CD14-positive monocyte (primary cell): ENCODE results near the gene ITPR2. TPM values are rescaled to one million over a fixed set of nuclear protein-coding genes. Genes with fewer than 3 reads are reported as not detected.

Experiments
- DNase-seq, 3 donors: peaks; one replicate each; pipeline ENCODE4 v3.0.0-alpha.2; 2011 to 2022
- H2AFZ ChIP-seq: 2 replicates; pipeline ENCODE4 v1.6.0; 2012; ENCODE audit warnings: mild to moderate bottlenecking, low read depth, low read length, inconsistent platforms; ENCODE audit not compliant: insufficient read depth, poor library complexity, severe bottlenecking
- H3K27ac ChIP-seq, 2 donors: 1 replicate in 1 of 2; 2 replicates in 1 of 2; pipeline ENCODE4 v1.5.1; 2012 to 2013; ENCODE audit warnings: low read length in 2 of 2, control low read depth in 1 of 2, inconsistent platforms in 1 of 2, low read depth in 1 of 2, mild to moderate bottlenecking in 1 of 2
- H3K27me3 ChIP-seq, 2 donors: one replicate each; pipeline versions ENCODE4 v1.6.0 to v1.6.1; 2011 to 2013; ENCODE audit warnings: low read length in 2 of 2; ENCODE audit not compliant: control insufficient read depth in 2 of 2, insufficient read depth in 2 of 2
- H3K36me3 ChIP-seq, 2 donors: replicated peaks in 1 of 2; 1 replicate in 1 of 2; 2 replicates in 1 of 2; pipeline versions ENCODE4 v1.5.1 to v1.6.1; 2012 to 2013; ENCODE audit warnings: low read length in 2 of 2, control low read depth in 1 of 2, inconsistent platforms in 1 of 2, mild to moderate bottlenecking in 1 of 2; ENCODE audit not compliant: insufficient read depth in 2 of 2, control insufficient read depth in 1 of 2
- H3K4me1 ChIP-seq, 2 donors: 1 replicate in 1 of 2; 2 replicates in 1 of 2; pipeline versions ENCODE4 v1.5.1 to v1.6.1; 2012 to 2013; ENCODE audit warnings: low read length in 2 of 2, control low read depth in 1 of 2, inconsistent platforms in 1 of 2, mild to moderate bottlenecking in 1 of 2, moderate library complexity in 1 of 2; ENCODE audit not compliant: insufficient read depth in 2 of 2, control insufficient read depth in 1 of 2
- H3K4me2 ChIP-seq: replicated peaks from 2 replicates; pipeline ENCODE3; 2012; ENCODE audit warnings: low read length, moderate library complexity, mild to moderate bottlenecking; ENCODE audit not compliant: poor library complexity, severe bottlenecking; ENCODE audit errors: extremely low read depth
- H3K4me3 ChIP-seq, 3 experiments: fragments of 200-600 bp in 1 of 3; sonication (generic) in 1 of 3; replicated peaks in 1 of 3; 1 replicate in 2 of 3; 2 replicates in 1 of 3; pipeline ENCODE4 v1.5.1; 2011 to 2013; ENCODE audit warnings: low read length in 3 of 3, mild to moderate bottlenecking in 3 of 3, control low read depth in 2 of 3, low read depth in 2 of 3, inconsistent platforms in 1 of 3, moderate library complexity in 1 of 3
- H3K79me2 ChIP-seq: 2 replicates; pipeline ENCODE4 v1.6.0; 2012; ENCODE audit warnings: mild to moderate bottlenecking, control low read depth, inconsistent platforms, low read length, moderate library complexity; ENCODE audit not compliant: insufficient read depth
- H3K9ac ChIP-seq: 2 replicates; pipeline ENCODE4 v1.6.0; 2017; ENCODE audit warnings: low read length, mild to moderate bottlenecking; ENCODE audit not compliant: insufficient read depth, poor library complexity, severe bottlenecking
- H3K9me3 ChIP-seq, 2 donors: replicated peaks in 1 of 2; 1 replicate in 1 of 2; 2 replicates in 1 of 2; pipeline versions ENCODE4 v1.5.1 to v1.6.1; 2012 to 2013; ENCODE audit warnings: low read length in 2 of 2, control low read depth in 1 of 2; ENCODE audit not compliant: control insufficient read depth in 1 of 2, insufficient read depth in 1 of 2
- H4K20me1 ChIP-seq: 2 replicates; pipeline ENCODE4 v1.6.0; 2012; ENCODE audit warnings: mild to moderate bottlenecking, low read length, control low read depth, moderate library complexity; ENCODE audit not compliant: insufficient read depth
- H3K27ac Mint-ChIP-seq, 7 donors: one replicate each; pipeline ENCODE4 v1.8.0; 2020; ENCODE audit warnings: mild to moderate bottlenecking in 7 of 7, mixed read lengths in 7 of 7, moderate library complexity in 6 of 7, inconsistent platforms in 2 of 7
- H3K27me3 Mint-ChIP-seq, 3 donors: one replicate each; pipeline ENCODE4 v1.8.0; 2021 to 2022; ENCODE audit warnings: low read depth in 3 of 3, mild to moderate bottlenecking in 3 of 3, mixed read lengths in 3 of 3, moderate library complexity in 3 of 3, inconsistent platforms in 1 of 3
- H3K36me3 Mint-ChIP-seq, 2 donors: one replicate each; pipeline ENCODE4 v1.8.0; 2020; ENCODE audit warnings: mixed read lengths in 2 of 2, inconsistent platforms in 1 of 2, mild to moderate bottlenecking in 1 of 2
- H3K4me1 Mint-ChIP-seq: one replicate; pipeline ENCODE4 v1.8.0; 2020; ENCODE audit warnings: mild to moderate bottlenecking, mixed read lengths
- H3K4me3 Mint-ChIP-seq, 2 donors: one replicate each; pipeline ENCODE4 v1.8.0; 2020; ENCODE audit warnings: mild to moderate bottlenecking in 2 of 2, mixed read lengths in 2 of 2, moderate library complexity in 1 of 2
- H3K9me3 Mint-ChIP-seq, 7 donors: one replicate each; pipeline ENCODE4 v1.8.0; 2020 to 2022; ENCODE audit warnings: mixed read lengths in 7 of 7, mild to moderate bottlenecking in 6 of 7, moderate library complexity in 6 of 7, inconsistent platforms in 2 of 7
- CTCF ChIP-seq: fragments of 200-600 bp; IDR thresholded peaks from one replicate; pipeline ENCODE4 v1.8.0; 2022; ENCODE audit warnings: antibody characterized with exemption, mild to moderate bottlenecking
- whole genome bisulfite sequencing: methylation state at CpG from one replicate; pipeline ENCODE4 v1.1.5; 2013; ENCODE audit warnings: missing lambda C conversion rate; ENCODE audit not compliant: insufficient coverage; 5-methylcytosine and 5-hydroxymethylcytosine counted together
- intact Hi-C, 2 donors: fragments of 100-400 bp; cut with micrococcal nuclease; formaldehyde crosslinking; loops; one replicate each; pipeline versions ENCODE4 v1.15.0 to v1.15.1; 2023
- polyA plus RNA-seq, 3 donors: library from polyadenylated mRNA; depleted of rRNA in 1 of 3; unstranded in 2 of 3; stranded (reverse) in 1 of 3; fragments of 300-500 nt in 2 of 3; fragments of >200 nt in 1 of 3; fragmentation: Illumina TruSeq in 2 of 3; gene quantifications; 1 replicate in 2 of 3; 2 replicates in 1 of 3; pipeline ENCODE4 v1.2.3, GENCODE V29; 2012 to 2021

The ITPR2 gene
- polyA plus RNA-seq, 3 donors = 2.7 to 6.4 (median 5.7) TPM

GRCh38 chr12:26711569-26711968 is 121.4 kb downstream of the ITPR2 start:
- H3K4me3 Mint-ChIP-seq = no peak overlapping the region
- no peaks in the 10 kb centered on the region for H4K20me1 ChIP-seq
- DNase-seq = peak in 1 of 3 donors; percentile 37
- H3K27ac Mint-ChIP-seq = peak overlapping the region in 1 of 7 donors; percentile 29
- H2AFZ ChIP-seq = no peak overlapping the region
- H3K9ac ChIP-seq = no peak overlapping the region
- H3K4me3 ChIP-seq = no peak overlapping the region
- H3K79me2 ChIP-seq = no peaks in the 10 kb centered on the region
- H3K4me1 ChIP-seq = no peaks in the 10 kb centered on the region
- no peaks in the 10 kb centered on the region for H3K4me1 Mint-ChIP-seq
- H3K4me2 ChIP-seq = no peak overlapping the region
- no peaks in the 10 kb centered on the region for H3K27me3 ChIP-seq
- no peaks in the 10 kb centered on the region for H3K9me3 ChIP-seq
- peaks cover 0 to 3% (median 0%) of the 10 kb centered on the region in 7 donors for H3K9me3 Mint-ChIP-seq
- WGBS = 100% methylated on average over 1 of the region's 3 CpGs
- peaks cover 18 to 55% of the 10 kb centered on the region in 2 donors for H3K36me3 ChIP-seq
- intact Hi-C loops = no loop called here
- no peaks in the 10 kb centered on the region for H3K27me3 Mint-ChIP-seq
- no peak for TF ChIP-seq CTCF
- no peak overlapping the region for H3K27ac ChIP-seq
- peaks cover 35 to 58% of the 10 kb centered on the region in 2 donors for H3K36me3 Mint-ChIP-seq

GRCh38 chr12:26711072-26711471 is 121.9 kb downstream of the ITPR2 start:
- intact Hi-C loops = no loop called here
- no peaks in the 10 kb centered on the region for H3K4me1 Mint-ChIP-seq
- H3K4me3 ChIP-seq = no peak overlapping the region
- no peak overlapping the region for H3K4me3 Mint-ChIP-seq
- WGBS = 100% methylated on average over 2 of the region's 5 CpGs
- DNase-seq = no peak
- H3K9me3 ChIP-seq = no peaks in the 10 kb centered on the region
- no peak for TF ChIP-seq CTCF
- no peak overlapping the region for H2AFZ ChIP-seq
- H3K27me3 ChIP-seq = no peaks in the 10 kb centered on the region
- H3K27me3 Mint-ChIP-seq = no peaks in the 10 kb centered on the region
- H3K27ac Mint-ChIP-seq = no peak overlapping the region
- H3K36me3 Mint-ChIP-seq = peaks cover 35 to 58% of the 10 kb centered on the region in 2 donors
- no peaks in the 10 kb centered on the region for H3K79me2 ChIP-seq
- no peaks in the 10 kb centered on the region for H3K4me1 ChIP-seq
- H3K9ac ChIP-seq = no peak overlapping the region
- peaks cover 0 to 3% (median 0%) of the 10 kb centered on the region in 7 donors for H3K9me3 Mint-ChIP-seq
- H3K36me3 ChIP-seq = peaks cover 18 to 55% of the 10 kb centered on the region in 2 donors
- H3K4me2 ChIP-seq = no peak overlapping the region
- H3K27ac ChIP-seq = no peak overlapping the region
- no peaks in the 10 kb centered on the region for H4K20me1 ChIP-seq
